Rectal smooth muscle tissue (tissue), 1 donor: ENCODE data around the gene TSKS.
A peak's percentile ranks its signal among the peaks of the same experiment; 100 is the strongest.

ENCODE experiments used
- H3K27ac ChIP-seq: one replicate; pipeline ENCODE4 v1.7.0; 2013; ENCODE audit warnings: low read depth, low read length, inconsistent platforms
- H3K27me3 ChIP-seq: one replicate; pipeline ENCODE4 v1.7.0; 2013; ENCODE audit warnings: low read length; ENCODE audit not compliant: control insufficient read depth, insufficient read depth
- H3K36me3 ChIP-seq: one replicate; pipeline ENCODE4 v1.7.0; 2013; ENCODE audit warnings: low read length; ENCODE audit not compliant: control insufficient read depth, insufficient read depth
- H3K4me1 ChIP-seq: one replicate; pipeline ENCODE4 v1.7.0; 2013; ENCODE audit warnings: low read length; ENCODE audit not compliant: control insufficient read depth, insufficient read depth
- H3K4me3 ChIP-seq: one replicate; pipeline ENCODE4 v1.7.0; 2013; ENCODE audit warnings: low read length
- H3K9ac ChIP-seq: one replicate; pipeline ENCODE4 v1.7.0; 2013; ENCODE audit warnings: low read length

The TSKS gene

DNA sequence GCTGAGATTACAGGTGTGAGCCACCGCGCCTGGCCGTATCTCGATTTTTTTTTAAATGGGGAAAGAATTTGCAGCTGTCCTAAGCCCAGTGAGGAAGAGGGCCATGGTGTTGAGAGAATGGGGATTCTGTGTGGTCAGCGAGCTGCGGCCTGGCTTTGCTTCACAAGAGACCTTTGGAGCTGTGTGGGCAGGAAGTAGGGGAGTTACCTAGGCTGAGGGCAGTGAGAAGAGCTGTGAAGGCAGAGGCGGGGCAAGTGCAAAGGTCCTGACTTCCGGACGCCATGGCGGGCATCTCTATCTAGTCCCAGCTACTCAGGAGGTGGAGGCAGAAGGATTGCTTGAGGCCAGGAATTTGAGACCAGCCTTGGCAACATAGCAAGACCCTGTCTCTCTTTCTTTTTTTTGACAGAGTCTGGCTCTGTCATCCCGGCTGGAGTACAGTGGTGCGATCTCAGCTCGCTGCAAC is 8.6 kb upstream of the TSKS start:
- no peak overlapping the region for H3K27ac ChIP-seq
- H3K4me3 ChIP-seq: no peak overlapping the region
- H3K4me1 ChIP-seq: peaks cover 10% of the 10 kb centered on the region
- H3K36me3 ChIP-seq: no peaks in the 10 kb centered on the region
- H3K27me3 ChIP-seq: no peaks in the 10 kb centered on the region
- no peak overlapping the region for H3K9ac ChIP-seq

- Histone ChIP-seq H3K9ac (no peak overlapping the region), H3K27me3 (no peaks in the 10 kb centered on the region), H3K4me3 (no peak overlapping the region), H3K36me3 (no peaks in the 10 kb centered on the region), H3K4me1 (peaks cover 10% of the 10 kb centered on the region), H3K27ac (no peak overlapping the region)
Observed at GRCh38 chr19:49770529-49770928, 7.4 kb upstream of the TSKS start.

GRCh38 chr19:49767967-49768581 is 5.0 kb upstream of the TSKS start:
- no peak overlapping the region for H3K27ac ChIP-seq

DNA sequence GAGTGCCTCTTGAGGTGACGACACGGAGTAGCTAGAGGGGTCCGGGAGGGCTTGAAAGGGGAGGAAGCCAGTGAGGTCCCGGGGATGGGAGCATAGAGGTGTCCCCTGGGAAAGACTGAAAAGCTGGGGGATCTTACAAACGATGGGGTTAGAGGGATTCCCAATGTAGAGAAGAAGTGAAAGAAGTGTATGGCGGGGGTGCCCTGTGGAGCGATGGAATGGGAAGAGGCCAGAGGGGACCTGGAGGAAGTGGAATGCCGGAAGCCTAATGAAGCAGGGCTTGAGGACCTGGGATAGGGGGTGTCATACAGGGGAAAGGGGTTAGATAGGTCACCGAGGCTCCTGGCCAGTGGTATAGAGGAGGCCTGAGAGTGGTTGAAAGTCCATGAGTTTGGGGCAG is 4.3 kb upstream of the TSKS start:
- peak overlapping the region; percentile 80 for H3K27ac ChIP-seq
- H3K36me3 ChIP-seq: no peaks in the 10 kb centered on the region
- peak overlapping the region; percentile 71 for H3K4me3 ChIP-seq
- H3K9ac ChIP-seq: peak overlapping the region; percentile 61
- H3K4me1 ChIP-seq: peaks cover 10% of the 10 kb centered on the region
- no peaks in the 10 kb centered on the region for H3K27me3 ChIP-seq

More at GRCh38 chr19:49767967-49768581, 5.0 kb upstream of the TSKS start:
- Histone ChIP-seq H3K4me3 (peak overlapping the region; percentile 71), H3K9ac (peak overlapping the region; percentile 61), H3K36me3 (no peaks in the 10 kb centered on the region), H3K27me3 (no peaks in the 10 kb centered on the region), H3K4me1 (peaks cover 10% of the 10 kb centered on the region)

- H3K9ac ChIP-seq: peak within 1 kb of the TSS; percentile 61
- H3K4me1 ChIP-seq: peaks cover 10% of the 10 kb centered on the region
- H3K4me3 ChIP-seq: peak within 1 kb of the TSS; percentile 71
- no peaks in the 10 kb centered on the region for H3K36me3 ChIP-seq
- peak within 1 kb of the TSS; percentile 82 for H3K27ac ChIP-seq
- H3K27me3 ChIP-seq: no peaks in the 10 kb centered on the region
Observed at GRCh38 chr19:49766930-49767299, 3.8 kb upstream of the TSKS start, which contains the start of gene AP2A1. AP2A1 (plus strand) TSS chr19:49767001; CDS start chr19:49767134, 133 bp downstream.

DNA sequence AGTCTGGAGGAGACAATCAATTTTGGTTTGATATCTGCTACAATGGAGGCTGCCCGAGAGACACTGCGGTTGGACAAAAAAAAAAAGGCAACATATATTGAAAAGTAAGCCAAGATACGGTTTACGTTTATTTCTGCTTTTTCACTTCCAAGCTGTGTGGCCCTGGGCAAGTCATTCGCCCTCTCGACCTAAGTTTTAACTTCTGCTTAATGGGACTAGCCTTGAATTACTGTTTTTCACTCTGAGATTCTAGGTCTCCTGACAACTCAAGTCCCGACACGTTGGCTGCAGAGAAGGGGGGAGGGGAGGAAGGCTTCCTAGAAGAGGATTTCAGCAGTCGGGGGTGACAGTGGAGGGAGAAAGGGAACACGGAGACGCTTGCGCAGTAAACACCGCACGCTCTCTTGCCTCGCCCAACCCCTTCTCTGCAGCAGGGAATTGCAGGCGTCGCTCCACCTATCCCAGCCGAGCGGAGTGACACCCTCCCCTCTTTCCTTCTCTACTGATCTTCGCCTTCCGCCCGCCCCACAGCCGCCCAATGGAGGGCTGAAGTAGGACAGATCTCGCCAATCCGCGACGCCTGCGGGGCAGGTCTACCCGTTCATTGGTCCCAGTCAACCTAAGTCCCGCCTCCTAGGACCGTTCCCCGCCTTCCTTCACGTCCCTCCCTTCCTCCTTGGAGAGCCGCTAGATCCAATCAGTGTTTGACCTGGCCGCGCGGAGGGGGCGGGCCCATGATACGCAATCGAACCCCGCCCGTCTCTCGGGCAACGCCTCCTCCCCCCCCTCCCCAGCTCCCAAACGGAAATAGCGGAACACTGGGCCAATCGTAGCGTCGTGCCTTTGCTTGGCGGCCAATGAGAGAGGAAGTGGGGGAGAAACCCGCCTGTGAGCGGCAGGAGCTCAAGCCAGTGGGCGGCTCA is 3.2 kb upstream of the TSKS start:
- Histone ChIP-seq H3K4me3 (peak overlapping the region; percentile 45), H3K27ac (peak overlapping the region; percentile 82), H3K9ac (peak overlapping the region; percentile 10), H3K27me3 (no peaks in the 10 kb centered on the region), H3K4me1 (peaks cover 10% of the 10 kb centered on the region), H3K36me3 (no peaks in the 10 kb centered on the region)

DNA sequence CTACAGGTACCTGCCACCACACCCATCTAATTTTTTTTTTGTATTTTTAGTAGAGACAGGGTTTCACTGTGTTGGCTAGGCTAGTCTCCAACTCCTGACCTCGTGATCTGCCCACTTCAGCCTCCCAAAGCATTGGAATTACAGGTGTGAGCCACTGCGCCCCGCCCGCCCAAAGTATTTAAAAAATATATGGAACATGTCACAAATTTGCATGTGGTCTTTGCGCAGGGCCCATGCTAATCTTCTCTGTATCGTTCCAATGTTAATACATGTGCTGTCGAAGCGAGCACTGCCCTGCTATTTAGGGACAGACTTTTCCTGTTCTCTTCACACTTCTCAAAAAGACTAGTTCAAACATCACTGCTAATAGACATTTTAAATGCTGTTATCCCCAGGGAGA is 1.2 kb upstream of the TSKS start:
- Histone ChIP-seq H3K36me3 (no peaks in the 10 kb centered on the region), H3K27me3 (no peaks in the 10 kb centered on the region), H3K27ac (no peak overlapping the region), H3K9ac (no peak overlapping the region), H3K4me1 (peaks cover 10% of the 10 kb centered on the region), H3K4me3 (no peak overlapping the region)

DNA sequence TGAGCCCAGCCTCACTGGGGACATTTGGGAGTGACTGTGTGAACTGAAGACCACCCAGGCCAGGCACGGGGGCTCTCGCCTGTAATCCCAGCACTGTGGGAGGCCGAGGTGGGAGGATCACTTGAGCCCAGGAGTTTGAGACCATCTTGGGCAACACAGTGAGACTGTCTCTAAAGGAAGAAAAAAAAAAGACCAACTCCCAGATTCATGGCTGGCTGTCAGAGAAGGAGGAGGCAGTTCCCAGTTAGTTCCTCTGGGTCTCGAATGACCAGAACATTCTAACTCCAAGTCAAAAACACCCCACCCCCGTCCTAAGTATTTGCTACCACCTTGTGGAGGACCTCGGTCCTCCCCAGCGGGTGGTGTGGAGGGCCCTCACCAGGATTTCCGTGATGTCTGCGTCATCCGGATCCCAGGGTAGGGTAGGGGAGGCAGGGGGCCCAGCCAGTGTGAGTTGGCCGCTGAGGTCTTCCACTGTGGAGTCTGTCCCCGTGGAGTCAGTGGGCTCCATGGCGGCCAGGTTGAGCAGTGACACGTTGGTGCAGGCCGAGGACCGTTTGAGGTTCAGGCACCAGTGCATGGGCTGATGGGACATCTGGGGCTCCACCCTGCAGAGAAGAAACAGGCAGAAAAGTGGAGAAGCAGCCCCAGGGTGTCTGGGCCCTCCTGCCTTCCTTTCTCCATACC is 1.3 kb downstream of the TSKS start:
- Histone ChIP-seq H3K4me1 (no peaks in the 10 kb centered on the region), H3K4me3 (no peak overlapping the region), H3K27me3 (no peaks in the 10 kb centered on the region), H3K27ac (peak overlapping the region; percentile 55), H3K9ac (no peak overlapping the region), H3K36me3 (no peaks in the 10 kb centered on the region)

DNA sequence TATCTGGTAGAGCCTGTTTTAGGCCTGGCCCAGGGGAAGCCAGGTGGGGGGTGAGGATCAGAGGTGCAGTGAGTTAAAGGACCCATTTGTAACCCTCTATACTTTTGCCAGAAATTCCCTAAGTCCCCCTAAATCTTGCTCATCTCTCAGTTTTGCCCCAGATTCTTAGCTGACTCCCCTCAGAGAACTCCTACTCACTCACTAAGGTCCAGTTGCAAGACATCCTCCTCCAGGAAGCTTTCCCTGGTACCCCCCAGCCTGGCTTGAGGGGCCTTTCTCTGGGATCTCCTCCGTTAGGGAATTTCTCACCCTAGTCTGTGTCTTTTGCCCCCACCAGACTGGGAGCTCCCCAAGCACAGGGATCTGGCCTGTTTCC is 1.9 kb downstream of the TSKS start:
- Histone ChIP-seq H3K27me3 (no peaks in the 10 kb centered on the region), H3K4me1 (no peaks in the 10 kb centered on the region), H3K36me3 (no peaks in the 10 kb centered on the region), H3K27ac (peak overlapping the region; percentile 55), H3K4me3 (no peak overlapping the region), H3K9ac (no peak overlapping the region)

DNA sequence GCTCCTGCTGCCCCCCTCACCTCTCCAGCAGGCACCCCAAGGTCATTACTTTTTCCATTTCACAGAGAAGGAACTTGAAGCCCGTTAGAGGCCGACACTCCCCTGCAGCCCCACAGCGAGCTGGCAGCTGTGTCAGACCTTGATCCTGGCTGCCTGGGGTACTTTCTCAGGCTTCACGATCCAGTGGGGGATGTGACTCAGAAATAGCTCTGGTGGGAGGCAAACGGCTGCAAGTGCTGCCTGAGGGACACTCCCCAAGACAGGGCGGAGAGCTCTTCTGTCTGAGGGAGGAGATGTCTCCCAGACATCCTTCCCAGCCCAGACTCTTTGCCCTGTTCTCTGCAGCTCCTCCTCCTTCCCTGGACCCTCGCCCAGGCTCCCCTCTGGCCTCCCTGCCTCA is 4.8 kb downstream of the TSKS start:
- Histone ChIP-seq H3K4me1 (no peaks in the 10 kb centered on the region), H3K36me3 (no peaks in the 10 kb centered on the region), H3K9ac (no peak overlapping the region), H3K4me3 (no peak overlapping the region), H3K27me3 (no peaks in the 10 kb centered on the region), H3K27ac (no peak overlapping the region)

GRCh38 chr19:49755956-49756355 is 7.2 kb downstream of the TSKS start:
- no peak overlapping the region for H3K27ac ChIP-seq
- H3K27me3 ChIP-seq: no peaks in the 10 kb centered on the region
- H3K9ac ChIP-seq: no peak overlapping the region
- no peaks in the 10 kb centered on the region for H3K4me1 ChIP-seq
- no peaks in the 10 kb centered on the region for H3K36me3 ChIP-seq
- H3K4me3 ChIP-seq: no peak overlapping the region

GRCh38 chr19:49752701-49753100 is 10.4 kb downstream of the TSKS start:
- no peak overlapping the region for H3K9ac ChIP-seq
- H3K4me1 ChIP-seq: no peaks in the 10 kb centered on the region
- no peak overlapping the region for H3K4me3 ChIP-seq
- no peaks in the 10 kb centered on the region for H3K36me3 ChIP-seq
- no peak overlapping the region for H3K27ac ChIP-seq
- no peaks in the 10 kb centered on the region for H3K27me3 ChIP-seq
